Endothelial cell of umbilical vein (primary cell): ENCODE results near the gene CD2BP2.

Source experiments
- CTCF ChIP-seq, 2 donors: IDR thresholded peaks; 1 replicate in 1 of 2; 2 replicates in 1 of 2; pipeline ENCODE4 v1.5.1; 2011; ENCODE audit warnings: low read length in 2 of 2, mild to moderate bottlenecking in 2 of 2, moderate library complexity in 2 of 2, control low read depth in 1 of 2, inconsistent platforms in 1 of 2, low read depth in 1 of 2; ENCODE audit not compliant: insufficient read depth in 1 of 2; ENCODE audit errors: extremely low read depth in 1 of 2
- EZH2 ChIP-seq: IDR thresholded peaks from 2 replicates; pipeline ENCODE4 v1.6.1; 2012; ENCODE audit warnings: borderline replicate concordance, low read depth, mild to moderate bottlenecking, moderate library complexity, low read length, inconsistent platforms; ENCODE audit not compliant: severe bottlenecking
- GATA2 ChIP-seq: IDR thresholded peaks from 2 replicates; pipeline ENCODE4 v1.7.0; 2011; ENCODE audit warnings: low read depth, mild to moderate bottlenecking, moderate library complexity, mixed read lengths, low read length; ENCODE audit not compliant: insufficient read length, insufficient read depth
- POLR2A ChIP-seq: IDR thresholded peaks from 2 replicates; pipeline ENCODE4 v1.6.1; 2012; ENCODE audit warnings: low read depth, mild to moderate bottlenecking, control low read depth, low read length
- POLR2AphosphoS5 ChIP-seq: IDR thresholded peaks from 2 replicates; pipeline ENCODE4 v1.6.1; 2012; ENCODE audit warnings: low read depth, mild to moderate bottlenecking, control low read depth, low read length, moderate library complexity; ENCODE audit not compliant: insufficient read depth

- no peak for TF ChIP-seq CTCF (IDR thresholded peaks at IDR 0.05; ENCODE audit: extremely low read depth in 1 of 2, insufficient read depth in 1 of 2, low read depth in 1 of 2, low read length in 2 of 2)
- no peak for TF ChIP-seq POLR2AphosphoS5
- no peak for TF ChIP-seq EZH2
- TF ChIP-seq POLR2A = no peak
- TF ChIP-seq GATA2 = no peak
Observed at GRCh38 chr16:30379158-30379783, 24.2 kb upstream of the CD2BP2 start.
